Tibial nerve (tissue), 3 donors: ENCODE results near the gene RPP38.

Experiments used
- POLR2A ChIP-seq, 2 donors: fragments of 450-650 bp; IDR thresholded peaks; one replicate each; pipeline ENCODE4 v1.6.1; 2017; ENCODE audit warnings: antibody characterized with exemption in 2 of 2, mild to moderate bottlenecking in 2 of 2, moderate library complexity in 2 of 2
- TF ChIP-seq, protein P1 (sequence below), 5 experiments: fragments of 200-600 bp in 3 of 5; fragments of 450-650 bp in 2 of 5; sonication (generic) in 3 of 5; IDR thresholded peaks; one replicate each; pipeline ENCODE4 v1.5.1; 2016 to 2019; ENCODE audit warnings: antibody characterized with exemption in 5 of 5, mild to moderate bottlenecking in 3 of 5, moderate library complexity in 2 of 5

DNA sequence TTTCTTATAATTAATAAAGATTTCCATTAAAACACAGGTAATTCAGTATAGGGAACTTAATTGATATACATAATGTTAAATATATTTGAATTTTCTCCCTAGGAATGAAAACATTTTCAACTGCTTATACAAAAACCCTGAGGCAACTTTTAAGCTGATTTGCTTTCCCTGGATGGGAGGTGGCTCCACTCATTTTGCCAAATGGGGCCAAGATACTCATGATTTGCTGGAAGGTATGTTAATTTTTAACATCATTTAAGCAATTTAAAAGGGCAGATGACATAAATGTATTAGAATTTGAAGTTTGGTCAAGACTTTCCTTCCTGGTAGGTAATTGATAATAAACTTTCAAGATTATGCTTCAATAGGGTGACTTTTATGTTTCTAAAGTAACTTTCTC lies 47.6 kb upstream of the RPP38 start:
- TF ChIP-seq, protein P1, sequence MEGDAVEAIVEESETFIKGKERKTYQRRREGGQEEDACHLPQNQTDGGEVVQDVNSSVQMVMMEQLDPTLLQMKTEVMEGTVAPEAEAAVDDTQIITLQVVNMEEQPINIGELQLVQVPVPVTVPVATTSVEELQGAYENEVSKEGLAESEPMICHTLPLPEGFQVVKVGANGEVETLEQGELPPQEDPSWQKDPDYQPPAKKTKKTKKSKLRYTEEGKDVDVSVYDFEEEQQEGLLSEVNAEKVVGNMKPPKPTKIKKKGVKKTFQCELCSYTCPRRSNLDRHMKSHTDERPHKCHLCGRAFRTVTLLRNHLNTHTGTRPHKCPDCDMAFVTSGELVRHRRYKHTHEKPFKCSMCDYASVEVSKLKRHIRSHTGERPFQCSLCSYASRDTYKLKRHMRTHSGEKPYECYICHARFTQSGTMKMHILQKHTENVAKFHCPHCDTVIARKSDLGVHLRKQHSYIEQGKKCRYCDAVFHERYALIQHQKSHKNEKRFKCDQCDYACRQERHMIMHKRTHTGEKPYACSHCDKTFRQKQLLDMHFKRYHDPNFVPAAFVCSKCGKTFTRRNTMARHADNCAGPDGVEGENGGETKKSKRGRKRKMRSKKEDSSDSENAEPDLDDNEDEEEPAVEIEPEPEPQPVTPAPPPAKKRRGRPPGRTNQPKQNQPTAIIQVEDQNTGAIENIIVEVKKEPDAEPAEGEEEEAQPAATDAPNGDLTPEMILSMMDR (IDR thresholded peaks at IDR 0.05), result no peak
- TF ChIP-seq POLR2A (IDR thresholded peaks at IDR 0.05), result no peak
